ACC112 (cell line): Measurements from ENCODE around the gene VPS54.
A peak's percentile ranks its signal among the peaks of the same experiment; 100 is the strongest.

Experiments used
- H2AFZ ChIP-seq: fragments of 200-600 bp; sonication (generic); one replicate; pipeline ENCODE4 v1.6.0; 2017; ENCODE audit warnings: antibody characterized with exemption, low read length; ENCODE audit not compliant: unreplicated experiment
- H3K27ac ChIP-seq: fragments of 200-600 bp; sonication (generic); 2 replicates; pipeline ENCODE4 v1.5.1; 2014; ENCODE audit warnings: low read depth, mild to moderate bottlenecking, antibody characterized with exemption, low read length, moderate library complexity
- H3K27me3 ChIP-seq: fragments of 200-600 bp; sonication (generic); 2 replicates; pipeline ENCODE4 v1.6.1; 2014; ENCODE audit warnings: mild to moderate bottlenecking, antibody characterized with exemption, low read length, moderate library complexity, mixed read lengths; ENCODE audit not compliant: insufficient read depth
- H3K36me3 ChIP-seq: fragments of 200-600 bp; sonication (generic); 2 replicates; pipeline ENCODE4 v1.6.1; 2016; ENCODE audit warnings: mild to moderate bottlenecking, antibody characterized with exemption, low read length, moderate library complexity, mixed read lengths; ENCODE audit not compliant: insufficient read depth
- H3K4me1 ChIP-seq: fragments of 200-600 bp; sonication (generic); one replicate; pipeline ENCODE4 v1.6.1; 2016; ENCODE audit warnings: low read length, mixed read lengths; ENCODE audit not compliant: insufficient read depth, unreplicated experiment, control insufficient read depth
- H3K4me3 ChIP-seq: fragments of 200-600 bp; sonication (generic); 2 replicates; pipeline ENCODE4 v1.5.1; 2014; ENCODE audit warnings: mild to moderate bottlenecking, low read depth, low read length
- H3K79me2 ChIP-seq: fragments of 200-600 bp; sonication (generic); one replicate; pipeline ENCODE4 v1.6.0; 2016; ENCODE audit warnings: low read length; ENCODE audit not compliant: control insufficient read depth, unreplicated experiment, insufficient read depth

Gene VPS54, protein sequence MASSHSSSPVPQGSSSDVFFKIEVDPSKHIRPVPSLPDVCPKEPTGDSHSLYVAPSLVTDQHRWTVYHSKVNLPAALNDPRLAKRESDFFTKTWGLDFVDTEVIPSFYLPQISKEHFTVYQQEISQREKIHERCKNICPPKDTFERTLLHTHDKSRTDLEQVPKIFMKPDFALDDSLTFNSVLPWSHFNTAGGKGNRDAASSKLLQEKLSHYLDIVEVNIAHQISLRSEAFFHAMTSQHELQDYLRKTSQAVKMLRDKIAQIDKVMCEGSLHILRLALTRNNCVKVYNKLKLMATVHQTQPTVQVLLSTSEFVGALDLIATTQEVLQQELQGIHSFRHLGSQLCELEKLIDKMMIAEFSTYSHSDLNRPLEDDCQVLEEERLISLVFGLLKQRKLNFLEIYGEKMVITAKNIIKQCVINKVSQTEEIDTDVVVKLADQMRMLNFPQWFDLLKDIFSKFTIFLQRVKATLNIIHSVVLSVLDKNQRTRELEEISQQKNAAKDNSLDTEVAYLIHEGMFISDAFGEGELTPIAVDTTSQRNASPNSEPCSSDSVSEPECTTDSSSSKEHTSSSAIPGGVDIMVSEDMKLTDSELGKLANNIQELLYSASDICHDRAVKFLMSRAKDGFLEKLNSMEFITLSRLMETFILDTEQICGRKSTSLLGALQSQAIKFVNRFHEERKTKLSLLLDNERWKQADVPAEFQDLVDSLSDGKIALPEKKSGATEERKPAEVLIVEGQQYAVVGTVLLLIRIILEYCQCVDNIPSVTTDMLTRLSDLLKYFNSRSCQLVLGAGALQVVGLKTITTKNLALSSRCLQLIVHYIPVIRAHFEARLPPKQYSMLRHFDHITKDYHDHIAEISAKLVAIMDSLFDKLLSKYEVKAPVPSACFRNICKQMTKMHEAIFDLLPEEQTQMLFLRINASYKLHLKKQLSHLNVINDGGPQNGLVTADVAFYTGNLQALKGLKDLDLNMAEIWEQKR

DNA sequence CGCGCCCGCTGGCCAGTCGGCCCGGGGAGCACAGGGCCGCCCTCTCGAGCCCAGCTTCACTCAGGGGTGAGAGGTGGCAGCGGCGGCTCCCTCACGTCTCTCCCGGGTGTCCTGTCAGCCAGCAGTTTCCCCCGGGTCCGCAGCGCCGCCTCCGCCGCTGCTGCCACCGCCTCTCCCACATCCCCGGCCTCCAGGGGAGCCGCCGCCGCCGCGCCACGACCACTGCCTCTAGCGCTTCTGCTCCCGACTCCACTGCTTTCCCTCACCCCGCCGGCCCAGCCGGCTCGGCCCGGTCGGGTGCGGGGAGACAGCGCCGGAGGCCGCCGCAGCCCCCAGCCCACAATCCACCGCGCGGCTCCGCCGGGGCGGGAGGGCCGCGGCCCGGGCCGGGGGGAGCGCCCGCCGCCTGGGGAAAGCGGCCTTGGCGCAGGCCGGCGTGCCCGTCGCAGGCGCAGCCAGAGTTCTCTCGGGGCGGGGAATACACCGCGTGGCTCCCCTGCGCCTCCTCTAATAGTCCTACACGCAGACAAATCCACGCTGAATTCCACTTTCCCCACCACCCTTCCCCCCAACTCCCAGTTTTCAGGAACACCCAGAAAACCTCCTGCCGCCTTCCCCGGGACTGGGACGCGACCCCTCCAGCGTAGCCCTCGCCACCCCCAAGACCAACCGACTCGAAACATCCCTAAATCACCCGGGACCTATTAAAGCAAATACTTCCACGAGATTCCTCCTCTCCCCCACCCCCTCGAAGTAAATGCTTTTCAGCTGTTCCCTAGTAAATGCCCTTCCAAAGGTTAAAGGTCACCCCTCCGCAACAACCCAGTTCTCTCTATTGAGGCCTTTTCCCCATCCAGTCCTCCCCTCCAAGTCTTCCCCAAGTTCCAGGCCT lies at the start of gene VPS54:
Gene VPS54, minus strand, starts transcription at position 346 of the 892 bp plus-strand sequence. CDS start 35,429 bp downstream, outside the sequence.
- peaks cover 26% of the 10 kb centered on the region for H3K4me1 ChIP-seq
- peak within 1 kb of the TSS; percentile 100 for H2AFZ ChIP-seq
- no peaks in the 10 kb centered on the region for H3K36me3 ChIP-seq
- peak within 1 kb of the TSS; percentile 95 for H3K4me3 ChIP-seq
- H3K27me3 ChIP-seq, result no peaks in the 10 kb centered on the region
- peaks cover 47% of the 10 kb centered on the region for H3K79me2 ChIP-seq
- H3K27ac ChIP-seq, result peak within 1 kb of the TSS; percentile 74

DNA sequence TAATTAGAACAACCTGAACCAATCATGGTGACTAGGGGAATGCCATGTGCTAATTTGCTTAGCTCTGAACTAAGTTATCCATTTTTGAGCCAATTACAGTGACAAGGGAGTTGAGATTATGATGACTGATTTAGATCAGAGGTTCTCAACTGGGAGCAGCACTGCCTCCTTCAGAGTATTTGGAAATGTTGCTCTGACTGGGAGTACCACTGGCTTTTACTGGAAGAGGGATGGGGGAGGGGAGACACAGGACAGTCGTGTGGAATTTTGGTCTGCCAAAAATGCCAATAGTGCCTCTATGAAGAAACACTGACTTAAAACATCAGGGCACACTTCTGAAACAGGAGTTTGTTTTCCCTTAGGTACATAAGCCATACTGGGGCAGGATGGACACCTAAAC lies 48.1 kb upstream of the VPS54 start:
- H3K79me2 ChIP-seq, result no peaks in the 10 kb centered on the region
- no peak overlapping the region for H2AFZ ChIP-seq
- H3K4me3 ChIP-seq, result no peak overlapping the region
- H3K4me1 ChIP-seq, result peaks cover 27% of the 10 kb centered on the region
- H3K36me3 ChIP-seq, result no peaks in the 10 kb centered on the region
- no peak overlapping the region for H3K27ac ChIP-seq
- no peaks in the 10 kb centered on the region for H3K27me3 ChIP-seq

DNA sequence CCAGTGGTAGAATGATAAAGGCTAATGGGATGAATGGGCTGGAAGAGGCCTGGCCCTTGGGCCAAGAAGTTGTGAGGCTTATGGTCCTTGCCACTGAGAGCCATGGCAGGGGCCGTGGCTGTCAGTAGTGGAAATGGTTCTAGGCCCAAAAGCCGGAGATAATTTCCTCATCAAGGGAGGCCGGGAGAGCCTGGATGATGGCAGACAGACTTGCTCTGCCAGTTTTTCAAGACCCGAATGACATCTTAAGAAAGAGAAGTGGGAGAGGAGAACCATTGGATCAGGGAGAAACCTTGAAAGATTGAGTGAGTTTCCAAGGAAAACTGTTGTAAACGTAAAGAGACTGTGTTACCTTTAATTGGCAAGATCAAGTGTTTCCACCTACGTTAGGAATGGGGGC lies 46.3 kb upstream of the VPS54 start:
- H3K27ac ChIP-seq, result peak overlapping the region; percentile 81
- H3K4me3 ChIP-seq, result no peak overlapping the region
- H3K79me2 ChIP-seq, result no peaks in the 10 kb centered on the region
- H2AFZ ChIP-seq, result no peak overlapping the region
- no peaks in the 10 kb centered on the region for H3K27me3 ChIP-seq
- H3K36me3 ChIP-seq, result no peaks in the 10 kb centered on the region
- H3K4me1 ChIP-seq, result peaks cover 27% of the 10 kb centered on the region

DNA sequence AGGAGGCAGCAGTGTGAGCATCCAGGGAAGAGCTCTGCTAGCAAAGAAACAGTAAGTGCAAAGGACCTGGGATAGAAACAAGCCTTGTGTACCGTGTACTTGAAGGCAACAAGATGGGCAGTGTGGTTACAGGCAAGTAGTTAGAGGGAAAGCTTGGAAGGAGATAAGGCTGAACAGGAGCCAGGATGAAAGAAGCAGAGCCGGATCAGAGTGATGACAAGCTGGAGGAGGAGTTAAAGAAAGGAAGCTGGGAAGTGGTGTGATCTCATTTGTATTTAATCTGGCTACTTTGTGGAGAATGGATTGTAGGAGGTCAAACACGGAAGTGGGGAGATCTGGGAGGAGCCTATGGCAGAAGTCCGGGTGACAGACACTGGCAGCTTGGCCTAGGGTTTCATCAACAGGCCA lies 44.7 kb upstream of the VPS54 start:
- H3K4me1 ChIP-seq, result peaks cover 27% of the 10 kb centered on the region
- no peaks in the 10 kb centered on the region for H3K79me2 ChIP-seq
- no peaks in the 10 kb centered on the region for H3K36me3 ChIP-seq
- peak overlapping the region; percentile 49 for H2AFZ ChIP-seq
- no peak overlapping the region for H3K4me3 ChIP-seq
- no peaks in the 10 kb centered on the region for H3K27me3 ChIP-seq
- H3K27ac ChIP-seq, result peak overlapping the region; percentile 81

DNA sequence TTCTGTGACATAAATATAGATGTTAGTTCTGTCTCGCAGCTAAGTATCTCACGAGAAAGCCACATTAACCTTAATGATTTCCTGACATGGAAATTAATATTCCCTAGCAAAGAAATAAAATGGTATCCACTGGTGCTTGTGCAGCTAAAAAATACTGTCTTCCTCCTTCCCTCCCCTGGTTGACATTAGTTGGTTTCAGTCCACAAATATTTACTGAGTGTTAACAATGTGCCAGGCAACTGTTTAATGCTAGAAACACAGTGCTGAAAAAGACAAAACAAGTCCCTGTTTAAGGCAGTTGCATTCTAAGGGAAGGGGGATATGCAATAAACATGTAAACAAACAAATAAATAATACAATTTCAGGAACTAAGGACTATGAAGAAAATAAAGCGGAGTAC lies 44.2 kb upstream of the VPS54 start:
- peak overlapping the region; percentile 49 for H2AFZ ChIP-seq
- no peaks in the 10 kb centered on the region for H3K36me3 ChIP-seq
- H3K4me3 ChIP-seq, result no peak overlapping the region
- peaks cover 27% of the 10 kb centered on the region for H3K4me1 ChIP-seq
- no peaks in the 10 kb centered on the region for H3K27me3 ChIP-seq
- peak overlapping the region; percentile 81; the same call in 1 of the 2 replicates for H3K27ac ChIP-seq
- H3K79me2 ChIP-seq, result no peaks in the 10 kb centered on the region

DNA sequence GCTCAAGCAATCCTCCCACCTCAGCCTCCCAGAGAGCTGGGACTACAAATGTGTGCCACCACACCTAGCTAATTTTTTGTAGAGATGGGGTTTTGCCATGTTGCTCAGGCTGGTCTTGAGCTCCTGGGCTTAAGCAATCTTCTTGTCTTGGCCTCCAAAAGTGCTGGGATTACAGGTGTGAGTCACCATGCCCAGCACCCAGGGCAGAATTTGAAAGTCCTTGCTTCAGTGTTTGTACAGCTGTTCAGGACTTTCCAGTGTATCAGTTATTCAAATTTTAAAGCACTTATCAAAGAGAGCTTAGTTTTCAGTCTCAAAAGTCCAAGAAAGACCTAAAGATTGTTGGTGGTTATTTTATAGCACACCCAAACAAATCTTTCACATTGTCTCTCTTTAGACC lies 43.6 kb upstream of the VPS54 start:
- H3K79me2 ChIP-seq, result no peaks in the 10 kb centered on the region
- no peak overlapping the region for H3K4me3 ChIP-seq
- peaks cover 27% of the 10 kb centered on the region for H3K4me1 ChIP-seq
- H3K36me3 ChIP-seq, result no peaks in the 10 kb centered on the region
- H3K27me3 ChIP-seq, result no peaks in the 10 kb centered on the region
- peak overlapping the region; percentile 81; the same call in 1 of the 2 replicates for H3K27ac ChIP-seq
- H2AFZ ChIP-seq, result no peak overlapping the region

DNA sequence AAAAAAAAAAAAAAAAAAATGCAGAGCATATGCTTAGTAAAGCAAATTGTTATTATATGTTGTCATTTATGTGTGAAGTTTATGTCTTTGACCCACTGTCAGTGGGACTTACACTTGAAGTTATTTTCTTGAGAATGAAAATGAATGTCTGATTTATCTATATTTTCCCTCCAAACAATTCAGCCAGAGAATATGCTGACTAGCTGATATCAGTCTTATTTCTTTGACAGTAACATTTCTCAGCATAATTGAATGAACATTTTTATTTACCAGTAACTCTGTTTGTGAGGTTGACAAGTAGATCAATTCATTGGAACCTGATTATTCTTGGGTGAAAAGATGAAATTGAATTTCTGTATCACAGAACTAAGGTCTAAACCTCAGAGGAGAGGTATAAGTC lies 40.0 kb upstream of the VPS54 start:
- Histone ChIP-seq H3K79me2 (no peaks in the 10 kb centered on the region), H3K36me3 (no peaks in the 10 kb centered on the region), H3K4me3 (no peak overlapping the region), H2AFZ (no peak overlapping the region), H3K27ac (no peak overlapping the region), H3K27me3 (no peaks in the 10 kb centered on the region), H3K4me1 (peaks cover 17% of the 10 kb centered on the region)

DNA sequence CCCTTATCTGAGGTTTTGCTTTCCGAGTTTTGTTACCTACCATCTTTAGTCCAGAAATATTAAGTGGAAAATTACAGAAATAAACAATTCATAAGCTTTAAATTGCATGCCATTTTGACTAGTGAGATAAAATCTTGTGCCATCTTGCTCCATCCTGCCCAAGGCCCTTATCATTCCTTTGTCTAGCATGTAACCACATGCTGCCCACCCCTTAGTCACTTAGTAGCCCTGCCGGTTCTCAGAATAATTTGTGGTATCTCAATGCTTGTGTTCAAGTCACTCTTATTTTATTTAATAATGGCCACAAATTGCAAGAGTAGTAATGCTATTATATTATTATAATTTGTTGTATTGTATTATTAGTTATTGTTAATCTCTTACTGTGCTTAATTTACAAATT lies 36.8 kb upstream of the VPS54 start:
- H3K36me3 ChIP-seq, result no peaks in the 10 kb centered on the region
- no peaks in the 10 kb centered on the region for H3K79me2 ChIP-seq
- no peaks in the 10 kb centered on the region for H3K4me1 ChIP-seq
- no peak overlapping the region for H2AFZ ChIP-seq
- no peak overlapping the region for H3K4me3 ChIP-seq
- no peak overlapping the region for H3K27ac ChIP-seq
- no peaks in the 10 kb centered on the region for H3K27me3 ChIP-seq

DNA sequence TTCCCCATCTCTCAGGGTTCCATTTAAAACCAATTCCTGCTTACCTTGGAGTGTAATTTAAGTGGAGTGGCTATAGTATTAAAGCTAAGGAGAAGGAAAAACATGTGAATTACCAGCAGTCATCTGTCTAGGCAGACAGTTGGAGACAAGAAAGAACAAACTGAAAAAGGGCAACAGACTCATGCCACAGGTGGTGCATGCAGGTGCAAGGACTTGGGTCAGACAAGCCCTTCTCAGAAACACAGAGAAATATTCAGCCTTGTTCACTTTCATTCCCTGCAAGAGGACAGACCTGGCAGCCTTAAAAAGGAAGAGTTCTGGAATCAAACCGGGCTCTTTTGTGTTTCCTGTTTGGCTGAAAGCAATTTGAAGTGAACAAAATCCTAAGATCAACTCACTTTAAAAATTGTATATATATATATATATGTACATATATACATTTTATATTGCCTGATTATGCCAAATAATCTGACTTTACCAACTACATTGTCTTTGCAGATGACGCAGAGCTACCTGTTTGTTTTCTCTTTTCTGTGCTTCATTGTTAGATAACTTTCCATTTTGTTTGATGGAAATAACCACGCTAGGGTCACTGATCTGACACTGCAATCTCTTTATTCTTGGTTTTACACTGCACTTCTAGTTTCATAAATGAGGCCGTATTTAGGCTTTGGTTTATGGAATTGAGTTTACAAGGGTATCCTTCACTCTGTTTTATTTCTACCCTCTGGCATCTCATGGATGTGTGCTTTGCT lies 35.1 kb upstream of the VPS54 start:
- H3K27me3 ChIP-seq, result no peaks in the 10 kb centered on the region
- H2AFZ ChIP-seq, result no peak overlapping the region
- H3K36me3 ChIP-seq, result no peaks in the 10 kb centered on the region
- H3K4me3 ChIP-seq, result no peak overlapping the region
- H3K4me1 ChIP-seq, result no peaks in the 10 kb centered on the region
- no peaks in the 10 kb centered on the region for H3K79me2 ChIP-seq
- no peak overlapping the region for H3K27ac ChIP-seq
